ENCODE results near the gene RAB24.

Gene RAB24

GRCh38 chr5:177304392-177305119, 1.0 kb upstream of the RAB24 start:
- peak overlapping the region; percentile 94 for H3K4me3 ChIP-seq (replicated peaks; ENCODE audit: low read depth, low read length)
- no peak for DNase-seq (ENCODE audit: low read depth)

DNA sequence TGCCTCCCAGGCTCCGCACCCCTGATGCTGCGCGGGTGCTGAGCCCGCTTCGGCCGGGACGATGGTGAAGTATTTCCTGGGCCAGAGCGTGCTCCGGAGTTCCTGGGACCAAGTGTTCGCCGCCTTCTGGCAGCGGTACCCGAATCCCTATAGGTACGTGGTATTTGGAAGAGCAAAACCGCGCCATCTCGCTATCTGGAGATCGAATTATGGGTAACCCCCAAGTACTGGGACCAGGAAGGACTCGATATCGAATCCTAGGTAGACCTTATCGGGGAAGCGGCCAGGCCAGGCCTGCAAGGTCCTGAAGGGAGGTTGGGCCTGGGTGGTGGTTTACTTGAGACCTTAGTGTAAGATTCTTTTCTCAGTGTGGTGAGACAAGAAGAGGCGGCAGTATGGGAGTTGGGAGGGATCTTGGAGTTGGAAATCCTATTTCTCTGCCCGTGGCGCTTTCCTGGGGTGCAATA, 439 bp upstream of the RAB24 start:
- no peak for DNase-seq (ENCODE audit: low read depth)
- TF ChIP-seq CTCF (IDR thresholded peaks at IDR 0.05; ENCODE audit: low read length, missing control alignments), result no peak
- H3K4me3 ChIP-seq (replicated peaks; ENCODE audit: low read depth, low read length), result peak overlapping the region; percentile 94

More at GRCh38 chr5:177304392-177305119, 1.0 kb upstream of the RAB24 start:
- TF ChIP-seq CTCF (IDR thresholded peaks at IDR 0.05; ENCODE audit: low read length, missing control alignments), result no peak

DNA sequence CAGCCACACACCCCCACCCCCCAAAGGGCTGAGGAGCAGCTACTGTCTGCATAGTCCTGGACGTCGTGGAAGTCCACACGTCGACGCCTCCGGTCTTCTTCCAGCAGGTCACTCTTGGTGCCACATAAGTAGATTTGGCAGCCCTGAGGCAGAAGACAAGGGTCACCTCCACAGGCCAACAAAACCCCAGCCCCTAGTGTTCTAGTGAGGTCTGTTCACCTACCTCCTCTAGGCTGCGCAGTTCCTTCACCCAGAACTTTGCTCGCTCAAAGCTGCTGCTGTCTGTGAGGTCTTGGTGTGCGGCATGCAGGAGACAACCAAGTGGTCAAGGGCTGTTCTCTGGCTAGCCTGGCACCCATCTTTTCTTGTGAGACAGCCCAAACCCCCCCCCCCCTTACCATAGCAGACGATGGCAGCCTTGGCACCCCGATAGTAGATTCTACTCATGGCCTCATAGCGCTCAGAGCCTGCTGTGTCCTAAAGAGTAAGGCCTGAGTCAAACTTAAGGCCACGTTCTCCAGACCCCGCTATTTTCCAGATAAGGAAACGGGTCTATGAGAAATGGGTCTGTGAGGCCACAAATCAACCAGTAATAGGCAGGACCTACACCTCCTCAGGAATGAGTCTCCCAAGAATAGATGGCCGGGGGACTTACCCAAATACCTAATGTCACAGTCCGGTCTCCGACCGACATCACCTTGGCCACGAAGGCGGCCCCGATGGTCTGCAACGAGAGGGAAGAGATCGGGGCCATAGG, 987 bp downstream of the RAB24 start:
- peak overlapping the region; percentile 94 for H3K4me3 ChIP-seq (replicated peaks; ENCODE audit: low read depth, low read length)
- peak; percentile 21 for TF ChIP-seq CTCF (IDR thresholded peaks at IDR 0.05; ENCODE audit: low read length, missing control alignments)
- no peak for DNase-seq (ENCODE audit: low read depth)

- no peak overlapping the region for H3K4me3 ChIP-seq (replicated peaks; ENCODE audit: low read depth, low read length)
- no peak for TF ChIP-seq CTCF (IDR thresholded peaks at IDR 0.05; ENCODE audit: low read length, missing control alignments)
- no peak for DNase-seq (ENCODE audit: low read depth)
These were observed 1.9 kb downstream of the RAB24 start for GRCh38 chr5:177301503-177302165.

- no peak for DNase-seq (ENCODE audit: low read depth)
- TF ChIP-seq CTCF (IDR thresholded peaks at IDR 0.05; ENCODE audit: low read length, missing control alignments), result no peak
- no peak overlapping the region for H3K4me3 ChIP-seq (replicated peaks; ENCODE audit: low read depth, low read length)
These were observed 2.6 kb downstream of the RAB24 start for GRCh38 chr5:177300951-177301350.

DNA sequence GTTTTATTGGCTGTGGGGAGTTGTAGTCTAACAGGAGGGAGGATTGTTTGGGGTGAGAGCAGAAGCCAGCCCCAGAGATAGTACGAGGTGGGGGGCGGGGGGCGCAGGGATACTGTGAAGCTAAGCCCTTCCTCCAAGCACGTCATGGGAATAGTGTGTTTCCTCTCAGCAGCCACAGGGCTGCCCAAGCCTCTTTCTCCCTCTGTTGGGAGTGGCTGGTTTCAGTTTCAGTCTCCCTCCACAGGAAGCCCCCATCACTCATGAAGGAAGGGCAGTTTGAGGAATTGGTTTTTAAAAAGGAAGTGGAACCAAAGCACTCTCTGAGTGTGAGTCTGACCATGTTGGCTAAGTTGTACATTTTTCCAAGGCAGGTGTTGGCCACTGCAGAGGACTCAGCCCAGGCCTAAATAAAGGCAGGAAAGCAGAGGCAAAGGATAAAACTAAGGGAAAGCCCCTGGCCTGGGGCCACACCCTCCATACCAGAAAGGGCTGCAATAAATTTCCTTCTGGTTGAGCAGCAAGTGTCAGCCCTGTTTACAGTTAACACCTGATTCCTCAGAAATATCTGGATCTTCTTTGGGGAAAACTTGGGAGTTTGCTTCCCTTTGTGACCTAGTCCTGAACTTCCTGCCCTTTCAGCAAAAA, 3.2 kb downstream of the RAB24 start:
- TF ChIP-seq CTCF (IDR thresholded peaks at IDR 0.05; ENCODE audit: low read length, missing control alignments), result peak; percentile 41
- peak; percentile 72 for DNase-seq (ENCODE audit: low read depth)
- no peak overlapping the region for H3K4me3 ChIP-seq (replicated peaks; ENCODE audit: low read depth, low read length)
